Chondrocyte (in vitro differentiated cells): ENCODE measurements around the gene PPIL4. TPM values are rescaled to one million over a fixed set of nuclear protein-coding genes. Genes with fewer than 3 reads are reported as not detected.

Source experiments
- DNase-seq: peaks from one replicate; pipeline ENCODE4 v3.0.0; 2021; ENCODE audit warnings: mixed read lengths, low spot score
- H3K27ac Mint-ChIP-seq: one replicate; pipeline ENCODE4 v1.8.0; 2021; ENCODE audit warnings: mild to moderate bottlenecking, moderate library complexity, mixed read lengths; ENCODE audit not compliant: unreplicated experiment
- H3K27me3 Mint-ChIP-seq: 2 replicates; pipeline ENCODE4 v1.8.0; 2021; ENCODE audit warnings: low read depth, mixed read lengths
- H3K36me3 Mint-ChIP-seq: 2 replicates; pipeline ENCODE4 v1.8.0; 2021; ENCODE audit warnings: low read depth, mixed read lengths
- H3K4me1 Mint-ChIP-seq: 2 replicates; pipeline ENCODE4 v1.8.0; 2021; ENCODE audit warnings: low read depth, mild to moderate bottlenecking, mixed read lengths
- H3K4me3 Mint-ChIP-seq: one replicate; pipeline ENCODE4 v1.8.0; 2021; ENCODE audit warnings: mild to moderate bottlenecking, moderate library complexity, mixed read lengths; ENCODE audit not compliant: unreplicated experiment
- H3K9me3 Mint-ChIP-seq: 2 replicates; pipeline ENCODE4 v1.8.0; 2021; ENCODE audit warnings: low read depth, mixed read lengths
- total RNA-seq: library from RNA; stranded (reverse); gene quantifications from 3 replicates; pipeline ENCODE4 v1.2.1, GENCODE V29; 2021
- TF ChIP-seq, protein P1 (sequence below): fragments of 200-600 bp; sonication (generic); IDR thresholded peaks from 2 replicates; pipeline ENCODE4 v1.5.0; 2021; ENCODE audit warnings: antibody characterized with exemption, mild to moderate bottlenecking, moderate library complexity

PPIL4 gene
- total RNA-seq, 1 donor from 2014 or later: 30.0 TPM

DNA sequence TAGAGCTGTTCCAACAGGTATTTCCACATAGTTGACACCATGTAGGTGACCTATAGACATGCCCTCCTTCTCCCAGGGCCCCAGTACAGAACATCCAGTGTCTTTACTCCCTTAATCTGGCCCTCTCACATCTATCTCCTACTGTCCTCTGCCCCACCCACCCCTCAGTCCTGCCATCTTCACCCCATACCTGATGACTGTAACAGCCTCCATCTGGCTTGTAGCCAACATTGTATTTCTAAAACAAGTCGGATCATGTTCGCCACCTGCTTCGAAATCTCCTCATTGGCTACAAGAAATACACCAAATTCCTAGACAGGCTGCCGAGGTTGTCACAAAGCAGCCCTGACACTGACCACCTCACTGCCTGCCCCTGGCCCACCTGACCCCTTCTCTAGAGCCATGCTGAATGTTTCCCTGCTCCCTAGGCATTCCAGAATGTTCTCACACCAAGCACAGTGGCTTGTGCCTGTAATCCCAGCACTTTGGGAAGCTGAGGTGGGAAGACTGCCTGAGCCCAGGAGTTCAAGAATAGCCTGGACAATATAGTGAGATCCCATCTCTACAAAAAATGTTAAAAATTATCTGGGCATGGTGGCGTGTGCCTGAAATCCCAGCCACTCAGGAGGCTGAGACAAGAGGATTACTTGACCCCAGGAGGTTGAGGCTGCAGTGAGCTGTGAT lies 67.1 kb downstream of the PPIL4 start:
- no peaks in the 10 kb centered on the region for H3K36me3 Mint-ChIP-seq
- no peak for DNase-seq
- H3K9me3 Mint-ChIP-seq: no peaks in the 10 kb centered on the region
- no peak overlapping the region for H3K27ac Mint-ChIP-seq
- TF ChIP-seq, protein P1, sequence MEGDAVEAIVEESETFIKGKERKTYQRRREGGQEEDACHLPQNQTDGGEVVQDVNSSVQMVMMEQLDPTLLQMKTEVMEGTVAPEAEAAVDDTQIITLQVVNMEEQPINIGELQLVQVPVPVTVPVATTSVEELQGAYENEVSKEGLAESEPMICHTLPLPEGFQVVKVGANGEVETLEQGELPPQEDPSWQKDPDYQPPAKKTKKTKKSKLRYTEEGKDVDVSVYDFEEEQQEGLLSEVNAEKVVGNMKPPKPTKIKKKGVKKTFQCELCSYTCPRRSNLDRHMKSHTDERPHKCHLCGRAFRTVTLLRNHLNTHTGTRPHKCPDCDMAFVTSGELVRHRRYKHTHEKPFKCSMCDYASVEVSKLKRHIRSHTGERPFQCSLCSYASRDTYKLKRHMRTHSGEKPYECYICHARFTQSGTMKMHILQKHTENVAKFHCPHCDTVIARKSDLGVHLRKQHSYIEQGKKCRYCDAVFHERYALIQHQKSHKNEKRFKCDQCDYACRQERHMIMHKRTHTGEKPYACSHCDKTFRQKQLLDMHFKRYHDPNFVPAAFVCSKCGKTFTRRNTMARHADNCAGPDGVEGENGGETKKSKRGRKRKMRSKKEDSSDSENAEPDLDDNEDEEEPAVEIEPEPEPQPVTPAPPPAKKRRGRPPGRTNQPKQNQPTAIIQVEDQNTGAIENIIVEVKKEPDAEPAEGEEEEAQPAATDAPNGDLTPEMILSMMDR: no peak
- peaks cover 1% of the 10 kb centered on the region for H3K27me3 Mint-ChIP-seq
- H3K4me3 Mint-ChIP-seq: no peak overlapping the region
- peaks cover 12% of the 10 kb centered on the region for H3K4me1 Mint-ChIP-seq

GRCh38 chr6:149477544-149477943 lies 68.3 kb downstream of the PPIL4 start:
- TF ChIP-seq, protein P1: no peak
- peaks cover 1% of the 10 kb centered on the region for H3K27me3 Mint-ChIP-seq
- no peak overlapping the region for H3K27ac Mint-ChIP-seq
- no peak overlapping the region for H3K4me3 Mint-ChIP-seq
- no peak for DNase-seq
- peaks cover 11% of the 10 kb centered on the region for H3K4me1 Mint-ChIP-seq
- no peaks in the 10 kb centered on the region for H3K36me3 Mint-ChIP-seq
- no peaks in the 10 kb centered on the region for H3K9me3 Mint-ChIP-seq

GRCh38 chr6:149476789-149477455 lies 68.9 kb downstream of the PPIL4 start:
- no peak overlapping the region for H3K27ac Mint-ChIP-seq
- peaks cover 5% of the 10 kb centered on the region for H3K4me1 Mint-ChIP-seq
- H3K9me3 Mint-ChIP-seq: no peaks in the 10 kb centered on the region
- H3K36me3 Mint-ChIP-seq: no peaks in the 10 kb centered on the region
- H3K27me3 Mint-ChIP-seq: peaks cover 1% of the 10 kb centered on the region
- no peak for DNase-seq
- TF ChIP-seq, protein P1: no peak
- no peak overlapping the region for H3K4me3 Mint-ChIP-seq

DNA sequence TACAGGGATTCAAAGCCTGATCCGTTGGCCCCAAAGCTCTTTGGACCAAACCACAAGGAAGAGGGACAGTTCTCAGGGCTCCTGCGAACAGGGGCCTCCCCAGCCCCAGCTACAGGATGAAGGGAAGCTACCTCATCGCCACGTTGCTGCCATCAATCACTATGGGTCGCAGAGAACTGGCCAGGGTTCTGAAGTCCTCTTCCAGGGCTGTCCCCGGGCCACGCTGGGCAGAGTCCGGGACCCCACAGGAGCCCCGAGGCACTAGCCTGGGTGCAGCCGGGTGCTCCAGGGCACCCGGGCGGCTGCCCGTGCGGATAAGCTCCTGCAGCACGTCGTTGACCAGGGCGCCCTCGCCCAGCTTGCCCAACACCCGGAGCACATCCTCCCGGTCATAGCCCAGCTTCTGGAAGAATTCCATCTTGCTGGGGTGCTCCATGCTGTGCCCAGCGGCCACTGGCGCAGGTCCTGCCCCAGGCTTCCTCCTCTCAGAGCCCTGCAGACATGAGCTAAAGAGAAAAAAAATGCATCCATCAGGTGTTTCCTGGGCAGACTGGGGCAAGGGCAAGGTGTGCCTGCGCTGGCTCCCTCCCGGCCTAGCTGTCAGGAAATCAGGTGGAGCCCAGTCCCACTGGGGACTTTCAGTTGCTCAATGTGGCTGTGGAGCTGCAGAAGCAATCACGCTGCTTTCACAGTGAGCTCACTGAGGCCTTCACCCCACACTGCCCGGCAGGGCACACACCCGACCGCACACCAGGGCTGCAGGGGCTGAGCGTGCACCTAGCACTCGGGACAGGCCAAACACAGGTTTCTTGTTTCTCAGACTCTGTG lies 71.5 kb downstream of the PPIL4 start:
- Mint-ChIP-seq H3K9me3 (no peaks in the 10 kb centered on the region), H3K27me3 (no peaks in the 10 kb centered on the region), H3K36me3 (no peaks in the 10 kb centered on the region), H3K27ac (no peak overlapping the region), H3K4me1 (no peaks in the 10 kb centered on the region), H3K4me3 (no peak overlapping the region)
- TF ChIP-seq, protein P1: no peak
- DNase-seq: no peak
